Neuronal stem cell (in vitro differentiated cells): ENCODE measurements around the gene PTPRT. TPM values are rescaled to one million over a fixed set of nuclear protein-coding genes. Genes with fewer than 3 reads are reported as not detected.

Source experiments
- DNase-seq: peaks from one replicate; pipeline ENCODE4 v3.0.0-alpha.2; 2013; ENCODE audit warnings: low spot score
- H2AFZ ChIP-seq: one replicate; pipeline ENCODE4 v1.6.1; 2013; ENCODE audit warnings: mild to moderate bottlenecking, low read length, inconsistent platforms
- H2AK5ac ChIP-seq: 2 replicates; pipeline ENCODE4 v1.6.1; 2013; ENCODE audit warnings: low read depth, mild to moderate bottlenecking, inconsistent platforms, low read length, moderate library complexity, mixed read lengths
- H2BK120ac ChIP-seq: 2 replicates; pipeline ENCODE4 v1.6.1; 2013; ENCODE audit warnings: low read depth, mild to moderate bottlenecking, inconsistent platforms, low read length, moderate library complexity, mixed read lengths
- H2BK12ac ChIP-seq: one replicate; pipeline ENCODE4 v1.6.1; 2013; ENCODE audit warnings: low read length, inconsistent platforms
- H2BK15ac ChIP-seq: 2 replicates; pipeline ENCODE4 v1.6.1; 2013; ENCODE audit warnings: mild to moderate bottlenecking, low read length, inconsistent platforms, mixed read lengths
- H2BK5ac ChIP-seq: one replicate; pipeline ENCODE4 v1.6.1; 2013; ENCODE audit warnings: inconsistent platforms, mild to moderate bottlenecking, low read length, moderate library complexity
- H3K14ac ChIP-seq: one replicate; pipeline ENCODE4 v1.6.1; 2013; ENCODE audit warnings: low read length, inconsistent platforms
- H3K18ac ChIP-seq: 2 replicates; pipeline ENCODE4 v1.6.1; 2013; ENCODE audit warnings: low read length, inconsistent platforms
- H3K23ac ChIP-seq: 2 replicates; pipeline ENCODE4 v1.6.1; 2013; ENCODE audit warnings: low read depth, mild to moderate bottlenecking, mixed read lengths, low read length, inconsistent platforms; ENCODE audit not compliant: poor library complexity
- H3K27ac ChIP-seq: replicated peaks from 3 replicates; pipeline ENCODE4 v1.5.1; 2013; ENCODE audit warnings: low read length, inconsistent platforms
- H3K27me3 ChIP-seq, 3 experiments: 2 replicates each; pipeline ENCODE4 v1.6.1; 2013; ENCODE audit warnings: low read length in 3 of 3, mild to moderate bottlenecking in 2 of 3, inconsistent platforms in 1 of 3, low read depth in 1 of 3, mixed read lengths in 1 of 3, moderate library complexity in 1 of 3; ENCODE audit not compliant: control insufficient read depth in 3 of 3, insufficient read depth in 3 of 3
- H3K36me3 ChIP-seq, 2 donors: replicated peaks in 1 of 2; 2 replicates each; pipeline ENCODE4 v1.6.1; 2013; ENCODE audit warnings: low read length in 2 of 2; ENCODE audit not compliant: control insufficient read depth in 2 of 2, insufficient read depth in 2 of 2
- H3K4ac ChIP-seq: 2 replicates; pipeline ENCODE4 v1.6.1; 2013; ENCODE audit warnings: inconsistent platforms, mild to moderate bottlenecking, low read length, moderate library complexity
- H3K4me1 ChIP-seq, 2 donors: 1 replicate in 1 of 2; 2 replicates in 1 of 2; pipeline ENCODE4 v1.6.1; 2013; ENCODE audit warnings: low read length in 2 of 2, low read depth in 1 of 2; ENCODE audit not compliant: control insufficient read depth in 2 of 2, insufficient read depth in 1 of 2
- H3K4me2 ChIP-seq: one replicate; pipeline ENCODE4 v1.6.1; 2013; ENCODE audit warnings: mild to moderate bottlenecking, low read length, inconsistent platforms; ENCODE audit not compliant: insufficient read depth, poor library complexity, severe bottlenecking
- H3K4me3 ChIP-seq, 2 donors: 2 replicates each; pipeline ENCODE4 v1.5.1; 2013; ENCODE audit warnings: low read length in 2 of 2, mild to moderate bottlenecking in 2 of 2, inconsistent platforms in 1 of 2, moderate library complexity in 1 of 2
- H3K79me1 ChIP-seq: one replicate; pipeline ENCODE4 v1.6.1; 2013; ENCODE audit warnings: low read depth, mild to moderate bottlenecking, inconsistent platforms, low read length, moderate library complexity
- H3K9ac ChIP-seq: one replicate; pipeline ENCODE4 v1.6.1; 2013; ENCODE audit warnings: mild to moderate bottlenecking, low read depth, low read length, inconsistent platforms; ENCODE audit not compliant: poor library complexity
- H3K9me3 ChIP-seq, 2 donors: replicated peaks in 1 of 2; 2 replicates each; pipeline versions ENCODE3 to v1.6.1; 2013; ENCODE audit warnings: low read length in 2 of 2, mild to moderate bottlenecking in 2 of 2, inconsistent platforms in 1 of 2, low read depth in 1 of 2, mixed read lengths in 1 of 2, moderate library complexity in 1 of 2; ENCODE audit not compliant: control insufficient read depth in 2 of 2, insufficient read depth in 1 of 2
- H4K8ac ChIP-seq: one replicate; pipeline ENCODE4 v1.6.1; 2013; ENCODE audit warnings: low read depth, mild to moderate bottlenecking, inconsistent platforms, low read length, moderate library complexity
- H4K91ac ChIP-seq: one replicate; pipeline ENCODE4 v1.6.1; 2013; ENCODE audit warnings: low read length, low read depth, mild to moderate bottlenecking, inconsistent platforms; ENCODE audit not compliant: poor library complexity
- WGBS, 2 donors: extraction: QIAGEN DNeasy Blood & Tissue Kit; methylation state at CpG; one replicate each; pipeline ENCODE4 v1.1.7; 2013; ENCODE audit warnings: missing lambda C conversion rate in 2 of 2, mixed read lengths in 1 of 2; ENCODE audit not compliant: insufficient read length in 2 of 2, insufficient replicate concordance in 1 of 2; ENCODE audit errors: extremely low coverage in 2 of 2; 5-methylcytosine and 5-hydroxymethylcytosine counted together
- polyA plus RNA-seq, 2 experiments: library from polyadenylated mRNA; stranded (reverse); fragments of 200-250 nt; gene quantifications; one replicate each; pipeline ENCODE4 v1.2.3, GENCODE V29; 2013

PTPRT gene
- 0.06 TPM for polyA plus RNA-seq (2013, experiment 1 of 2)
- polyA plus RNA-seq (2013, experiment 2 of 2) = 0.07 TPM

DNA sequence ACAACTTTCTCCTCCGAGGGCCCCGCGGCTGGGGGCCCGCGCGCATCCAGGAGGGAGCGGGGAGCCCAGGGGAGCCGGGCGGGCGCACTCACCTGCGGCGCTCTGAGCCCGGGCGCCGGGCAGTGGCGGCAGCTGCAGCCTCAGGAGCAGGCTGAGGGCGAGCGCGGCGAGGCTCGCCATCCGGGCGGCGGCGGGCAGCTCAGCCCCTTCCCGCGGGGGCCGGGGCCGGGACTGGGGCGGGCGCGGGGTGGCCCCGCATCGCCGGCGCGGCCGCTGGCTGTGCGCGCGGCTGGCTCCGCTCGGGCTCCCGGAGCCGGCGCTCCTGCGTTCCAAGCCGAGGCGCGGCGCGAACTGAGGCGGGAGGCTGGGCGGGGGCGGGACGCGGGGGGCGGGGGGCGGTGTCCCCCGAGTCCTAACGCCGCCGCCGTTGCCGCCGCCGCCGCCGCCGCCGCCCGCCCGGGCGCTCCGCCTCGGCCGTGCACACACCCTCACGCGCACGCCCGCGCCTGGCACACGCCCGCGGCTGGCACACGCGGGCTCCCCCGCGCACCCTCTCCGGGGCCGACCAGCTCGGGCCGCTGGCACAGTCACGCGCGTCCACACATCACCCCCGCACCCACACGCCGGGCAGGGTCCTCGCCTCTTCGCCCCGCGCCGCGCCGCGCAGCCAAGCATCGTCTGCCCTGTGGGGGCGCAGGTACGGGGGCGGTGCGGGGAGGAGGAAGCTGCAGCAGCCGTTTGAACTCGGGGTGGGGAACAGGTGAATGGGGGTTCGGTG lies at the start of gene PTPRT:
Gene PTPRT (minus strand): TSS at position 353 of the 778 bp plus-strand sequence. CDS start 173 bp downstream, at position 180.
- H2AK5ac ChIP-seq = no peak within 1 kb of the TSS
- peak within 1 kb of the TSS; percentile 65 for H3K14ac ChIP-seq
- H2BK12ac ChIP-seq = no peak within 1 kb of the TSS
- peak within 1 kb of the TSS in 1 of 2 donors; percentile 78 for H3K4me3 ChIP-seq
- H3K79me1 ChIP-seq = no peaks in the 10 kb centered on the region
- H3K4me1 ChIP-seq = peaks cover 0 to 11% of the 10 kb centered on the region in 2 donors
- peaks cover 17 to 46% (median 39%) of the 10 kb centered on the region in 3 experiments for H3K27me3 ChIP-seq
- H2AFZ ChIP-seq = no peak within 1 kb of the TSS
- peak within 1 kb of the TSS; percentile 39 for H3K23ac ChIP-seq
- H3K4ac ChIP-seq = no peak within 1 kb of the TSS
- H3K27ac ChIP-seq = no peak within 1 kb of the TSS
- H4K91ac ChIP-seq = no peak within 1 kb of the TSS
- H2BK15ac ChIP-seq = no peak within 1 kb of the TSS
- DNase-seq = no peak
- no peak within 1 kb of the TSS for H2BK120ac ChIP-seq
- no peak within 1 kb of the TSS for H4K8ac ChIP-seq
- no CpG with 5 or more reads among the region's 115 CpGs for WGBS, 2 donors
- no peak within 1 kb of the TSS for H2BK5ac ChIP-seq
- H3K9me3 ChIP-seq = no peaks in the 10 kb centered on the region
- peak within 1 kb of the TSS; percentile 99 for H3K4me2 ChIP-seq
- peak within 1 kb of the TSS; percentile 85 for H3K9ac ChIP-seq
- H3K36me3 ChIP-seq = no peaks in the 10 kb centered on the region
- peak within 1 kb of the TSS; percentile 67 for H3K18ac ChIP-seq

GRCh38 chr20:43238833-43239232 lies 49.1 kb upstream of the PTPRT start:
- H3K14ac ChIP-seq = no peak overlapping the region
- H3K9me3 ChIP-seq = no peaks in the 10 kb centered on the region
- no peak overlapping the region for H3K23ac ChIP-seq
- H2AFZ ChIP-seq = no peak overlapping the region
- no peak overlapping the region for H2AK5ac ChIP-seq
- no peaks in the 10 kb centered on the region for H3K79me1 ChIP-seq
- H3K36me3 ChIP-seq = no peaks in the 10 kb centered on the region
- H3K9ac ChIP-seq = no peak overlapping the region
- no CpG with 5 or more reads among the region's 3 CpGs for WGBS, 2 donors
- no peak overlapping the region for H3K4ac ChIP-seq
- H2BK15ac ChIP-seq = no peak overlapping the region
- no peak overlapping the region for H4K91ac ChIP-seq
- H2BK12ac ChIP-seq = no peak overlapping the region
- no peak for DNase-seq
- H3K27me3 ChIP-seq = no peaks in the 10 kb centered on the region
- H3K27ac ChIP-seq = no peak overlapping the region
- no peak overlapping the region for H2BK120ac ChIP-seq
- H2BK5ac ChIP-seq = no peak overlapping the region
- no peak overlapping the region for H4K8ac ChIP-seq
- H3K4me3 ChIP-seq = no peak overlapping the region
- no peaks in the 10 kb centered on the region for H3K4me1 ChIP-seq
- H3K4me2 ChIP-seq = no peak overlapping the region
- H3K18ac ChIP-seq = no peak overlapping the region

GRCh38 chr20:43238266-43238665 lies 48.6 kb upstream of the PTPRT start:
- H2BK5ac ChIP-seq = no peak overlapping the region
- no peak overlapping the region for H2AK5ac ChIP-seq
- H3K4me3 ChIP-seq = no peak overlapping the region
- H3K9me3 ChIP-seq = no peaks in the 10 kb centered on the region
- H3K4me2 ChIP-seq = no peak overlapping the region
- H4K91ac ChIP-seq = no peak overlapping the region
- no peaks in the 10 kb centered on the region for H3K79me1 ChIP-seq
- no peak overlapping the region for H3K27ac ChIP-seq
- WGBS, 2 donors = no CpG with 5 or more reads among the region's 5 CpGs
- no peak overlapping the region for H2BK120ac ChIP-seq
- DNase-seq = no peak
- no peak overlapping the region for H3K4ac ChIP-seq
- H3K23ac ChIP-seq = no peak overlapping the region
- H3K4me1 ChIP-seq = no peaks in the 10 kb centered on the region
- H3K9ac ChIP-seq = no peak overlapping the region
- no peak overlapping the region for H3K18ac ChIP-seq
- no peak overlapping the region for H2AFZ ChIP-seq
- H3K14ac ChIP-seq = no peak overlapping the region
- no peak overlapping the region for H4K8ac ChIP-seq
- H2BK15ac ChIP-seq = no peak overlapping the region
- H3K36me3 ChIP-seq = no peaks in the 10 kb centered on the region
- H3K27me3 ChIP-seq = no peaks in the 10 kb centered on the region
- no peak overlapping the region for H2BK12ac ChIP-seq

GRCh38 chr20:43237651-43238168 lies 48.0 kb upstream of the PTPRT start:
- H3K79me1 ChIP-seq = no peaks in the 10 kb centered on the region
- H3K14ac ChIP-seq = no peak overlapping the region
- no peaks in the 10 kb centered on the region for H3K36me3 ChIP-seq
- no peak overlapping the region for H2AFZ ChIP-seq
- H3K4ac ChIP-seq = no peak overlapping the region
- H3K4me3 ChIP-seq = no peak overlapping the region
- H2BK5ac ChIP-seq = no peak overlapping the region
- no peak overlapping the region for H3K4me2 ChIP-seq
- no peak overlapping the region for H2BK12ac ChIP-seq
- H3K27ac ChIP-seq = no peak overlapping the region
- no peak overlapping the region for H4K8ac ChIP-seq
- H3K4me1 ChIP-seq = no peaks in the 10 kb centered on the region
- H3K18ac ChIP-seq = peak overlapping the region; percentile 41
- H3K9me3 ChIP-seq = no peaks in the 10 kb centered on the region
- no CpG with 5 or more reads among the region's 4 CpGs for WGBS, 2 donors
- no peak overlapping the region for H2BK120ac ChIP-seq
- no peak for DNase-seq
- no peak overlapping the region for H3K9ac ChIP-seq
- H3K27me3 ChIP-seq = no peaks in the 10 kb centered on the region
- no peak overlapping the region for H2BK15ac ChIP-seq
- no peak overlapping the region for H2AK5ac ChIP-seq
- no peak overlapping the region for H4K91ac ChIP-seq
- H3K23ac ChIP-seq = no peak overlapping the region
